Breast epithelium (tissue), 4 donors: Measurements from ENCODE around the gene TMEM151B. TPM values are rescaled to one million over a fixed set of nuclear protein-coding genes. Genes with fewer than 3 reads are reported as not detected.

Experiments
- DNase-seq, 2 donors: peaks; one replicate each; pipeline ENCODE4 v3.0.0-alpha.2; 2019; ENCODE audit warnings: low spot score in 2 of 2
- H3K27ac ChIP-seq, 2 donors: fragments of 200-600 bp; sonication (generic) in 1 of 2; one replicate each; pipeline ENCODE4 v1.5.1; 2016 to 2019; ENCODE audit warnings: mild to moderate bottlenecking in 1 of 2
- H3K27me3 ChIP-seq, 2 donors: fragments of 200-600 bp; sonication (generic) in 1 of 2; one replicate each; pipeline versions ENCODE4 v1.5.1 to v1.6.0; 2017 to 2019; ENCODE audit warnings: control low read depth in 1 of 2, mild to moderate bottlenecking in 1 of 2
- H3K36me3 ChIP-seq: fragments of 200-600 bp; one replicate; pipeline ENCODE4 v1.5.1; 2019
- H3K4me1 ChIP-seq, 2 donors: fragments of 200-600 bp; sonication (generic); one replicate each; pipeline ENCODE4 v1.5.1; 2016 to 2019; ENCODE audit warnings: control low read depth in 1 of 2
- H3K4me3 ChIP-seq, 3 donors: fragments of 200-600 bp; sonication (generic); 1 replicate in 2 of 3; 2 replicates in 1 of 3; pipeline ENCODE4 v1.5.1; 2016 to 2019; ENCODE audit warnings: mild to moderate bottlenecking in 3 of 3, moderate library complexity in 2 of 3
- H3K9me3 ChIP-seq, 2 donors: fragments of 200-600 bp; sonication (generic) in 1 of 2; one replicate each; pipeline ENCODE4 v1.5.1; 2016 to 2019; ENCODE audit warnings: control low read depth in 1 of 2
- POLR2A ChIP-seq: fragments of 450-650 bp; IDR thresholded peaks from one replicate; pipeline ENCODE4 v1.6.1; 2016; ENCODE audit warnings: antibody characterized with exemption, mild to moderate bottlenecking, moderate library complexity
- POLR2AphosphoS5 ChIP-seq, 3 donors: sonication (generic); formaldehyde crosslinking; IDR thresholded peaks; one replicate each; pipeline ENCODE4 v1.6.1; 2017; ENCODE audit warnings: antibody characterized with exemption in 3 of 3
- intact Hi-C: fragments of 100-400 bp; cut with DNase I; formaldehyde crosslinking; loops from one replicate; pipeline ENCODE4 v1.15.1; 2023; ENCODE audit warnings: low total_unique reads
- total RNA-seq, 3 donors: library from RNA; depleted of rRNA; stranded (reverse); fragments of >200 nt; gene quantifications; one replicate each; pipeline ENCODE4 v1.1.0, GENCODE V29; 2016
- TF ChIP-seq, protein P1 (sequence below), 3 donors: fragments of 450-650 bp; IDR thresholded peaks; one replicate each; pipeline ENCODE4 v1.5.1; 2016 to 2017; ENCODE audit warnings: antibody characterized with exemption in 3 of 3, mild to moderate bottlenecking in 3 of 3, moderate library complexity in 3 of 3

The TMEM151B gene
- total RNA-seq, 3 donors from 2014 or later: 0.15 TPM; not detected in 2

DNA sequence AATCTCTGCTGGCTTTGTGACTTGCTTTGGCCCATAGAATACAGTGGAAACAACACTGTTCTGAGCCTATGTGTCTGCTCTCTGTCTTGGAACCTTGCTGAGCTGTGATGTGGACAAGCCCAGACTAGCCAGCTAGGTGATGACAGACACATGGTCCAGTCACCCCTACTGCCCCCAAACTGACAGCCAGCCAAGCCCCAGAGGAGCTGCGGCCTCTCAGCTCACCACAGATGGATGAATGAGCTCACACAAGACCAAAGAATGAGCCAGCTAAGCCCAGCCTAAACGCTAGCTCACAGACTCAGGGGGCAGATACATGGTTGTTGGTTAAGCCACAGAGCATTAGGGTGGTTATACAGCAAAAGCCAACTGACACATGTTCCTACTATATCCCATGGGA is 38.8 kb downstream of the TMEM151B start:
- no peak for DNase-seq
- Histone ChIP-seq H3K4me1 (peaks cover 3 to 7% of the 10 kb centered on the region in 2 donors), H3K36me3 (no peaks in the 10 kb centered on the region), H3K27ac (no peak overlapping the region), H3K27me3 (no peaks in the 10 kb centered on the region), H3K4me3 (no peak overlapping the region), H3K9me3 (no peaks in the 10 kb centered on the region)
- TF ChIP-seq, protein P1, sequence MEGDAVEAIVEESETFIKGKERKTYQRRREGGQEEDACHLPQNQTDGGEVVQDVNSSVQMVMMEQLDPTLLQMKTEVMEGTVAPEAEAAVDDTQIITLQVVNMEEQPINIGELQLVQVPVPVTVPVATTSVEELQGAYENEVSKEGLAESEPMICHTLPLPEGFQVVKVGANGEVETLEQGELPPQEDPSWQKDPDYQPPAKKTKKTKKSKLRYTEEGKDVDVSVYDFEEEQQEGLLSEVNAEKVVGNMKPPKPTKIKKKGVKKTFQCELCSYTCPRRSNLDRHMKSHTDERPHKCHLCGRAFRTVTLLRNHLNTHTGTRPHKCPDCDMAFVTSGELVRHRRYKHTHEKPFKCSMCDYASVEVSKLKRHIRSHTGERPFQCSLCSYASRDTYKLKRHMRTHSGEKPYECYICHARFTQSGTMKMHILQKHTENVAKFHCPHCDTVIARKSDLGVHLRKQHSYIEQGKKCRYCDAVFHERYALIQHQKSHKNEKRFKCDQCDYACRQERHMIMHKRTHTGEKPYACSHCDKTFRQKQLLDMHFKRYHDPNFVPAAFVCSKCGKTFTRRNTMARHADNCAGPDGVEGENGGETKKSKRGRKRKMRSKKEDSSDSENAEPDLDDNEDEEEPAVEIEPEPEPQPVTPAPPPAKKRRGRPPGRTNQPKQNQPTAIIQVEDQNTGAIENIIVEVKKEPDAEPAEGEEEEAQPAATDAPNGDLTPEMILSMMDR (IDR thresholded peaks at IDR 0.05): no peak
- intact Hi-C loops: no loop called here

DNA sequence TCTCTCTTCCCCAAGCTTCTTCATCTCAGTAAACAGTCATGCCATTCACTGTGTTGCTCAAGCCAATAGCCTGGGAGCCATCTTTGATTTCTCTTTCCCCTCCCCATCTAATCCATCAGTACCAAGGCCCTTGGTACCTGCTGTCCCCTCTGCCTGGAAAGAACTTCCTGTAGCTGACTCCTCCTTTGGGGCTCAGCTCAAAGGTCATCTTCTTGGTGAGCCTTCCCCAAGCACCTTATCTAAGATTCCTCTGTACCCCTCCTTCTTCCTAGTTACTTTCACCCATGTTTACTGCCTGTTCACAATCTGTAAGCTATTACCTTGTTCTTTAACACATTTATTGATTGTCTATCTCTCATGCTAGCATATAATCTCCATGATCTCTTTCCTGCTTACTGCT is 39.4 kb downstream of the TMEM151B start:
- DNase-seq: no peak
- intact Hi-C loops: no loop called here
- H3K4me1 ChIP-seq: peaks cover 3 to 7% of the 10 kb centered on the region in 2 donors
- H3K27me3 ChIP-seq: no peaks in the 10 kb centered on the region
- H3K27ac ChIP-seq: no peak overlapping the region
- TF ChIP-seq POLR2AphosphoS5 (IDR thresholded peaks at IDR 0.05): no peak
- no peak for TF ChIP-seq POLR2A
- TF ChIP-seq, protein P1 (IDR thresholded peaks at IDR 0.05): no peak
- H3K9me3 ChIP-seq: no peaks in the 10 kb centered on the region
- no peaks in the 10 kb centered on the region for H3K36me3 ChIP-seq
- no peak overlapping the region for H3K4me3 ChIP-seq

DNA sequence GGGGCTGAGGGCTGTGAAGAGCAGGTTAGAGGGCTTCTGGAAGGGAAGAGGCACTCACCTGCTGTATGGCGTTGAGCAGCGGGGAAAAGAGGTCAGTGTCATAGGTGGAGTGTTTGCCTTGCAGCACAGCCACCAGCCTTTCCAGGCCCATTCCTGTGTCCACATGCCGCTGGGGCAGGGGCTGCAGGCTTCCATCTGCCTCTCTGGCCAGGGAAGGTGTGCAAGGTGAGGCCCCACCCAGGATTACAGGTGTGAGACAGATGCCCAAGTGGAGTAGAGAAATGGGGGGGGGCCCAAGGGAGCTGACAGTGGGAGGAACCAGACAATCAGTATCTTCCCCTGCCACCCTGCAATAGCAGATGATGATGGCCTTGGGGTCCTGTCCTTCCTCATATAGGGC is 40.0 kb downstream of the TMEM151B start:
- TF ChIP-seq POLR2A (no peak), POLR2AphosphoS5 (IDR thresholded peaks at IDR 0.05) (no peak)
- TF ChIP-seq, protein P1 (IDR thresholded peaks at IDR 0.05): no peak
- intact Hi-C loops: no loop called here
- Histone ChIP-seq H3K36me3 (no peaks in the 10 kb centered on the region), H3K4me3 (no peak overlapping the region), H3K9me3 (no peaks in the 10 kb centered on the region), H3K4me1 (peaks cover 3 to 7% of the 10 kb centered on the region in 2 donors), H3K27me3 (no peaks in the 10 kb centered on the region), H3K27ac (no peak overlapping the region)
- no peak for DNase-seq

DNA sequence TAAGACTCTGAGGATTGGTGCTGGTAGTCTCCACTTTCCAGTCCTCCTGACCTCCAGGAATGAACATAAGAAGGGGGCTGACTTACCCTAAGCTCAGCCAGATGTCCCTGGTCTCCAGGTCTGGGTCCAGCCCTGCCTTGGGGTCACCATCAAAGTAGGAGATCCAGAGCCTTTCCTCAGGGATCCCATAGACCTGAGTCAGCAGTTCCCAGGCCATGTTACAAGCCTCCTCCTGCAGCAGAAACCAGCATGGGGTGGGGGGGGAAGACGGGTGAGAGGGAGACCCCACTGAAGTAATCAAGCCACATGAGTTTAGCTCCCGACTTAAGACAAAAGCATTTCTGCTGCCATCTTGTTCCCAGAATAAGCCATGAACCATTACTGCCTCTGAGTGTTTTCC is 41.1 kb downstream of the TMEM151B start:
- Histone ChIP-seq H3K9me3 (no peaks in the 10 kb centered on the region), H3K36me3 (no peaks in the 10 kb centered on the region), H3K27me3 (no peaks in the 10 kb centered on the region), H3K4me3 (no peak overlapping the region), H3K27ac (no peak overlapping the region), H3K4me1 (peaks cover 3 to 7% of the 10 kb centered on the region in 2 donors)
- intact Hi-C loops: no loop called here
- DNase-seq: no peak
- TF ChIP-seq, protein P1 (IDR thresholded peaks at IDR 0.05): no peak
- TF ChIP-seq POLR2A (no peak), POLR2AphosphoS5 (IDR thresholded peaks at IDR 0.05) (no peak)

DNA sequence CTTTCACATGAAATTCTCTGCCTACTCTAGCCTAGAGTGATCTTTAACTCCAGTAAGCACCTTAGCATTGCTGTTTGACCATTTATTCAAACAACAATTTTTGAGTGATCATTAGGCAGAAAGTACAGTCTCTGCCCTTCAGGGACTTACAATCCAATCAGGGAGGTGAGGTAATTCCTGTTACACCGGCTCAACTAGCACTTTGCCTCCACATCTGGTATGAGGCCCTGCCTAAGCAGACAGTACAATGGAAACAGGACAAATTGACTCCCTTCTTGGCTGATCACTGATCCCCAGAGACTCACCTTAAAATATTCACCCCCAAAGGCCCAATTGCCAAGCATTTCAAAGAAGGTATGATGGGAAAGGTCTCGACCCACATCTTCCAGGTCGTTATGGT is 41.5 kb downstream of the TMEM151B start:
- TF ChIP-seq, protein P1 (IDR thresholded peaks at IDR 0.05): no peak
- TF ChIP-seq POLR2AphosphoS5 (IDR thresholded peaks at IDR 0.05) (no peak), POLR2A (no peak)
- Histone ChIP-seq H3K4me3 (peak overlapping the region in 1 of 3 donors; percentile 100), H3K36me3 (no peaks in the 10 kb centered on the region), H3K9me3 (no peaks in the 10 kb centered on the region), H3K4me1 (peaks cover 3 to 7% of the 10 kb centered on the region in 2 donors), H3K27ac (no peak overlapping the region), H3K27me3 (no peaks in the 10 kb centered on the region)
- intact Hi-C loops: no loop called here
- DNase-seq: no peak
